NB4 (cell line): ENCODE results near the gene NEK4.

Experiments
- DNase-seq: peaks from one replicate; pipeline ENCODE4 v3.0.0; 2010; ENCODE audit warnings: low read depth
- H3K4me3 ChIP-seq: one replicate; pipeline ENCODE4 v1.5.1; 2011; ENCODE audit warnings: mild to moderate bottlenecking, low read depth, low read length, moderate library complexity
- CTCF ChIP-seq: IDR thresholded peaks from one replicate; pipeline ENCODE4 v1.5.1; 2012; ENCODE audit warnings: low read depth, low read length
- MAX ChIP-seq: IDR thresholded peaks from 2 replicates; pipeline ENCODE4 v1.6.1; 2011; ENCODE audit warnings: low read depth, low read length
- MYC ChIP-seq: IDR thresholded peaks from 2 replicates; pipeline ENCODE4 v1.6.1; 2011; ENCODE audit warnings: low read depth, low read length
- POLR2A ChIP-seq: IDR thresholded peaks from 2 replicates; pipeline ENCODE4 v1.6.1; 2011; ENCODE audit warnings: mild to moderate bottlenecking; ENCODE audit not compliant: insufficient read length; ENCODE audit errors: extremely low read depth

Gene NEK4

GRCh38 chr3:52769786-52770455 is 819 bp downstream of the NEK4 start:
- TF ChIP-seq CTCF (no peak), POLR2A (no peak), MYC (no peak), MAX (no peak)
- H3K4me3 ChIP-seq = peak overlapping the region; percentile 95
- DNase-seq = peak; percentile 30

GRCh38 chr3:52763466-52763865 is 7.3 kb downstream of the NEK4 start:
- no peak overlapping the region for H3K4me3 ChIP-seq
- DNase-seq = no peak

GRCh38 chr3:52756141-52756540 is 14.6 kb downstream of the NEK4 start:
- no peak overlapping the region for H3K4me3 ChIP-seq
- no peak for DNase-seq
- TF ChIP-seq CTCF = no peak
- no peak for TF ChIP-seq MAX
- no peak for TF ChIP-seq MYC
- no peak for TF ChIP-seq POLR2A

More at GRCh38 chr3:52763466-52763865, 7.3 kb downstream of the NEK4 start:
- no peak for TF ChIP-seq CTCF
- no peak for TF ChIP-seq MAX
- TF ChIP-seq POLR2A = no peak
- TF ChIP-seq MYC = no peak

GRCh38 chr3:52754373-52754772 is 16.4 kb downstream of the NEK4 start:
- TF ChIP-seq MAX = no peak
- TF ChIP-seq CTCF = no peak
- TF ChIP-seq MYC = no peak
- no peak for TF ChIP-seq POLR2A
- DNase-seq = no peak
- no peak overlapping the region for H3K4me3 ChIP-seq

- no peak overlapping the region for H3K4me3 ChIP-seq
- DNase-seq = no peak
- no peak for TF ChIP-seq MAX
- TF ChIP-seq POLR2A = no peak
- no peak for TF ChIP-seq MYC
- TF ChIP-seq CTCF = no peak
These were observed 18.6 kb downstream of the NEK4 start for GRCh38 chr3:52752045-52752660.
